Progenitor cell of endocrine pancreas (in vitro differentiated cells): ENCODE results near the gene SLC16A6. TPM values are rescaled to one million over a fixed set of nuclear protein-coding genes. Genes with fewer than 3 reads are reported as not detected.
"Not testable (repeated sequence)": the region's sequence is repeated elsewhere in the genome, so short reads cannot be mapped to it uniquely, and the experiment has no call there.

Source experiments
- DNase-seq: peaks from one replicate; pipeline ENCODE4 v3.0.0; 2021; ENCODE audit warnings: low spot score; ENCODE audit not compliant: unreplicated experiment
- H3K27ac Mint-ChIP-seq: 2 replicates; pipeline ENCODE4 v1.8.0; 2021; ENCODE audit warnings: mild to moderate bottlenecking, moderate library complexity, mixed read lengths
- H3K27me3 Mint-ChIP-seq: 2 replicates; pipeline ENCODE4 v1.8.0; 2021; ENCODE audit warnings: mixed read lengths
- H3K36me3 Mint-ChIP-seq: 2 replicates; pipeline ENCODE4 v1.8.0; 2022; ENCODE audit warnings: mixed read lengths; ENCODE audit not compliant: insufficient read depth
- H3K4me1 Mint-ChIP-seq: 2 replicates; pipeline ENCODE4 v1.8.0; 2021; ENCODE audit warnings: low read depth, mixed read lengths
- H3K4me3 Mint-ChIP-seq: 2 replicates; pipeline ENCODE4 v1.8.0; 2021; ENCODE audit warnings: low read depth, mild to moderate bottlenecking, moderate library complexity, mixed read lengths
- H3K9me3 Mint-ChIP-seq: 2 replicates; pipeline ENCODE4 v1.8.0; 2021; ENCODE audit warnings: low read depth, mixed read lengths
- total RNA-seq: library from RNA; stranded (reverse); gene quantifications from 2 replicates; pipeline ENCODE4 v1.2.1, GENCODE V29; 2021
- TF ChIP-seq, protein P1 (sequence below): fragments of 200-600 bp; sonication (generic); IDR thresholded peaks from one replicate; pipeline ENCODE4 v1.5.0; 2021; ENCODE audit warnings: antibody characterized with exemption, mild to moderate bottlenecking; ENCODE audit not compliant: unreplicated experiment

The SLC16A6 gene
- total RNA-seq, 1 donor from 2014 or later, result 0.12 TPM

DNA sequence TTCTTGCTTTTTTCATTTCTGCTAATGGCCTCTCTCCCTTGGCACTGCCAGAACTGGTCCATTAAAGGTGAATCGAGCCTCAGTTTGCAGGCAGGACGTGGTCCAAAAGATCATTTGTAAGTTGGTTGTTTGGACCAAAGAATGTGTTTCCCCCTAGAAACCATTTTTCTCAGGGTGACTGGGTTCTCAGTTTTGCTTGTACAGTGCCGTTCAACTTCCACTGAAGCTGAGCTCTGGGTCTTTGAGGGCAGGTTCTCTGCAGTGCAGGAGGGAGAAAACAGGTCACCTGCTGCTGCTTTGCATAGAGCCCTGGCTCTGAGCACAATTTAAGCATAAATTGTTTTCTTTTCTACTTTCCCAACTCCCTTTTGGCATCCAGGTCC lies 52.1 kb downstream of the SLC16A6 start:
- DNase-seq, result no peak
- H3K9me3 Mint-ChIP-seq, result no peaks in the 10 kb centered on the region
- TF ChIP-seq, protein P1, sequence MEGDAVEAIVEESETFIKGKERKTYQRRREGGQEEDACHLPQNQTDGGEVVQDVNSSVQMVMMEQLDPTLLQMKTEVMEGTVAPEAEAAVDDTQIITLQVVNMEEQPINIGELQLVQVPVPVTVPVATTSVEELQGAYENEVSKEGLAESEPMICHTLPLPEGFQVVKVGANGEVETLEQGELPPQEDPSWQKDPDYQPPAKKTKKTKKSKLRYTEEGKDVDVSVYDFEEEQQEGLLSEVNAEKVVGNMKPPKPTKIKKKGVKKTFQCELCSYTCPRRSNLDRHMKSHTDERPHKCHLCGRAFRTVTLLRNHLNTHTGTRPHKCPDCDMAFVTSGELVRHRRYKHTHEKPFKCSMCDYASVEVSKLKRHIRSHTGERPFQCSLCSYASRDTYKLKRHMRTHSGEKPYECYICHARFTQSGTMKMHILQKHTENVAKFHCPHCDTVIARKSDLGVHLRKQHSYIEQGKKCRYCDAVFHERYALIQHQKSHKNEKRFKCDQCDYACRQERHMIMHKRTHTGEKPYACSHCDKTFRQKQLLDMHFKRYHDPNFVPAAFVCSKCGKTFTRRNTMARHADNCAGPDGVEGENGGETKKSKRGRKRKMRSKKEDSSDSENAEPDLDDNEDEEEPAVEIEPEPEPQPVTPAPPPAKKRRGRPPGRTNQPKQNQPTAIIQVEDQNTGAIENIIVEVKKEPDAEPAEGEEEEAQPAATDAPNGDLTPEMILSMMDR, result no peak
- H3K36me3 Mint-ChIP-seq, result peaks cover 5% of the 10 kb centered on the region
- no peak overlapping the region for H3K4me3 Mint-ChIP-seq
- no peaks in the 10 kb centered on the region for H3K4me1 Mint-ChIP-seq
- no peak overlapping the region for H3K27ac Mint-ChIP-seq
- no peaks in the 10 kb centered on the region for H3K27me3 Mint-ChIP-seq

GRCh38 chr17:68238164-68238870 lies 52.6 kb downstream of the SLC16A6 start:
- H3K27me3 Mint-ChIP-seq, result no peaks in the 10 kb centered on the region
- H3K4me1 Mint-ChIP-seq, result no peaks in the 10 kb centered on the region
- DNase-seq, result no peak
- H3K36me3 Mint-ChIP-seq, result peaks cover 5% of the 10 kb centered on the region
- TF ChIP-seq, protein P1, result no peak
- H3K9me3 Mint-ChIP-seq, result no peaks in the 10 kb centered on the region
- no peak overlapping the region for H3K27ac Mint-ChIP-seq
- H3K4me3 Mint-ChIP-seq, result no peak overlapping the region

GRCh38 chr17:68237369-68238163 lies 53.4 kb downstream of the SLC16A6 start:
- not testable (repeated sequence) for H3K27ac Mint-ChIP-seq, DNase-seq, H3K27me3 Mint-ChIP-seq, H3K9me3 Mint-ChIP-seq, H3K4me3 Mint-ChIP-seq, H3K36me3 Mint-ChIP-seq, H3K4me1 Mint-ChIP-seq

- not testable (repeated sequence) for H3K4me3 Mint-ChIP-seq, H3K27me3 Mint-ChIP-seq, H3K36me3 Mint-ChIP-seq, H3K4me1 Mint-ChIP-seq, H3K27ac Mint-ChIP-seq, H3K9me3 Mint-ChIP-seq, DNase-seq
Observed at GRCh38 chr17:68235336-68235791, 55.6 kb downstream of the SLC16A6 start.

GRCh38 chr17:68234726-68235335 lies 56.1 kb downstream of the SLC16A6 start:
- not testable (repeated sequence) for DNase-seq, H3K4me3 Mint-ChIP-seq, H3K9me3 Mint-ChIP-seq, H3K27ac Mint-ChIP-seq, H3K27me3 Mint-ChIP-seq, H3K36me3 Mint-ChIP-seq, H3K4me1 Mint-ChIP-seq

DNA sequence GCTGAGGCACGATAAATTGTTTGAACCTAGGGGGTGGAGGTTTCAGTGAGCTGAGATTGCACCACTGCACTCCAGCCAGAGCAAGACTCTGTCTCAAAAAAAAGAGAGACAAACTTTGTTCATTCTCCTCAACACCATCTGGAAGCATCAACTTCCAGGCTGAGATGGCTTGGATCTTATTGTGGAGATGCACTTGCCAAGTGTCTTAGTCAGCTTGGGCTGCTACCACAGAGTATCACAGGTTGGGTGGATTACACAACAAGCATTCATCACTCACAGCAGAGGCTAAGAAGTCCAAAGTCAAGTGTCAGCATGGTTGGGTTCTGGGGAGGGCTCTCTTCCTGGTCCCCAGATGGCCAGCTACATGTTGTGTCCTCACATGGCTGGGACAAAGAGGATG lies 58.2 kb downstream of the SLC16A6 start:
- not testable (repeated sequence) for H3K9me3 Mint-ChIP-seq, H3K27me3 Mint-ChIP-seq, H3K27ac Mint-ChIP-seq, H3K4me1 Mint-ChIP-seq, DNase-seq, H3K4me3 Mint-ChIP-seq, H3K36me3 Mint-ChIP-seq

DNA sequence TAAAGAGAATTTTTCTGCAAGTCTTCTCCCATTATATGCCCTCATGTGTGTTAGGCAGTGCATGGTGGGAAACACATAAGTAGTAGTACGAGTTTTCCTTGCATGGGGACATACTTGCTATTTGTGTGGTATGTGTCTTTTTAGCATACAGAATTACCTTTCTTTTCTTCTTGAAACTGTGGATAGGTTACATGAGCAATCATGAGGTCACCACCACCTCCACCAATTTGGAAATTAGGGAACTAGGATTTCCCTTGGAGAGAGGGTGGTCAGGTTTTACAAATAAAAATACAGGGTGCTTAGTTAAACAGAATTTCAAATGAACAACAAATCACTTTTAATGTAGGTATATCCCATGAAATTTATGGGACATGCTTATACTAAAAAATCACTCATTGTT lies 59.4 kb downstream of the SLC16A6 start:
- Mint-ChIP-seq H3K4me1 (no peaks in the 10 kb centered on the region), H3K9me3 (no peaks in the 10 kb centered on the region), H3K36me3 (peaks cover 6% of the 10 kb centered on the region), H3K27me3 (no peaks in the 10 kb centered on the region), H3K27ac (no peak overlapping the region), H3K4me3 (no peak overlapping the region)
- TF ChIP-seq, protein P1, result no peak
- DNase-seq, result no peak

DNA sequence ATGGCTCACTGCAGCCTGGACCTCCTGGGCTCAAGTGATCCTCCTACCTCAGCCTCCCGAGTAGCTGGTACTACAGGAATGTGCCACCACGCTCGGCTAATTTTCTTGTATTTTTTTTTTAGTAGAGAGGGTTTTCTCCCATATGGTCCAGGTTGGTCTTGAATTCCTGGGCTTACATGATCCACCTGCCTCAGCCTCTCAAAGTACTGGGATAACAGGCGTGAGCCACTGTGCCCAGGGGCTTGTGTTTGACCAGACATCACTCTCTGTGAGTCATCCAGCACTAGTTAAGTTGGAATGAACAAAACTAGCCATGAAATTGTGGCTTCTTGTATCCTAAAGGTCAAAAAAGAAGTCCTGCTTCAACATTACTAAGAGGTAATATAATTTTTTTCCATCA lies 59.8 kb downstream of the SLC16A6 start:
- H3K4me1 Mint-ChIP-seq, H3K4me3 Mint-ChIP-seq, H3K9me3 Mint-ChIP-seq, H3K27me3 Mint-ChIP-seq, H3K27ac Mint-ChIP-seq, DNase-seq, H3K36me3 Mint-ChIP-seq: not testable (repeated sequence)
